Measurements from ENCODE around the gene CARD14.

CARD14 gene

DNA sequence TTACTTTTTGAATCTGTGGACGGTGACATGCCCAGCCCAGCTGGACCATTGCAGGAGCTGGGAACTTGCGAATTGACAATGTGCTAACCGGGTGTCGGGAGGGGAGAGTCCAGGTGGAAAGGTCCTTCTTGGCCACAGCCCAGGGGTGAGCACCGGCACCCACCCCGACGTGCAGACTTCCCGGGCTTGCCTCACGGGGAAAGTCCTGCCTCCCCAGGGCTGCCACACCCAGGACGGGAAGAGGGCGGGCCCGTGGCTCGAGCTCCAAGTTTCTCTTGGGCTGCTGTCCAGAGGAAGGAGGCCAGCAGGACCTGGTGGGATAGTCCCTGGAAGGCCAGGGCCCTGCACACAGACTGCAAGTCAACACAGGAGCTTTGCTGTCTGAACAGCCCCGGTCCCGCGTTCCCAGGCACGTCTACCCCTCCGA is 17.7 kb downstream of the CARD14 start:
- Histone ChIP-seq H3K36me3 (replicated peaks; ENCODE audit: insufficient read depth, low read length) (no peaks in the 10 kb centered on the region), H3F3A (ENCODE audit: insufficient read depth, low read length) (no peaks in the 10 kb centered on the region), H3K9ac (ENCODE audit: low read length) (no peak overlapping the region), H3K4me1 (ENCODE audit: low read length) (no peaks in the 10 kb centered on the region), H3K27ac (ENCODE audit: low read length) (no peak overlapping the region), H3K4me2 (ENCODE audit: low read depth, low read length) (peak overlapping the region; percentile 38), H3K4me3 (ENCODE audit: low read length) (peak overlapping the region; percentile 30; the same call in 1 of the 2 replicates), H3K27me3 (replicated peaks; ENCODE audit: insufficient read depth, low read length) (peaks cover 83% of the 10 kb centered on the region), H3K79me2 (ENCODE audit: low read length) (no peaks in the 10 kb centered on the region), H4K20me1 (ENCODE audit: insufficient read depth, low read length) (no peaks in the 10 kb centered on the region), H3K9me2 (replicated peaks; ENCODE audit: insufficient read depth, low read length) (no peaks in the 10 kb centered on the region), H2AFZ (ENCODE audit: low read length) (peak overlapping the region; percentile 17; the same call in 1 of the 2 replicates), H3K9me3 (replicated peaks; ENCODE audit: insufficient read depth, low read length) (no peaks in the 10 kb centered on the region)
- TF ChIP-seq, protein P1, sequence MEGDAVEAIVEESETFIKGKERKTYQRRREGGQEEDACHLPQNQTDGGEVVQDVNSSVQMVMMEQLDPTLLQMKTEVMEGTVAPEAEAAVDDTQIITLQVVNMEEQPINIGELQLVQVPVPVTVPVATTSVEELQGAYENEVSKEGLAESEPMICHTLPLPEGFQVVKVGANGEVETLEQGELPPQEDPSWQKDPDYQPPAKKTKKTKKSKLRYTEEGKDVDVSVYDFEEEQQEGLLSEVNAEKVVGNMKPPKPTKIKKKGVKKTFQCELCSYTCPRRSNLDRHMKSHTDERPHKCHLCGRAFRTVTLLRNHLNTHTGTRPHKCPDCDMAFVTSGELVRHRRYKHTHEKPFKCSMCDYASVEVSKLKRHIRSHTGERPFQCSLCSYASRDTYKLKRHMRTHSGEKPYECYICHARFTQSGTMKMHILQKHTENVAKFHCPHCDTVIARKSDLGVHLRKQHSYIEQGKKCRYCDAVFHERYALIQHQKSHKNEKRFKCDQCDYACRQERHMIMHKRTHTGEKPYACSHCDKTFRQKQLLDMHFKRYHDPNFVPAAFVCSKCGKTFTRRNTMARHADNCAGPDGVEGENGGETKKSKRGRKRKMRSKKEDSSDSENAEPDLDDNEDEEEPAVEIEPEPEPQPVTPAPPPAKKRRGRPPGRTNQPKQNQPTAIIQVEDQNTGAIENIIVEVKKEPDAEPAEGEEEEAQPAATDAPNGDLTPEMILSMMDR (IDR thresholded peaks at IDR 0.05; ENCODE audit: low read length) = no peak
- TF ChIP-seq EZH2 (optimal IDR thresholded peaks at IDR 0.05; ENCODE audit: low read depth, low read length) = no peak
- no peak for TF ChIP-seq EZH2phosphoT487 (IDR thresholded peaks at IDR 0.05; ENCODE audit: low read length)
- no peak for DNase-seq

DNA sequence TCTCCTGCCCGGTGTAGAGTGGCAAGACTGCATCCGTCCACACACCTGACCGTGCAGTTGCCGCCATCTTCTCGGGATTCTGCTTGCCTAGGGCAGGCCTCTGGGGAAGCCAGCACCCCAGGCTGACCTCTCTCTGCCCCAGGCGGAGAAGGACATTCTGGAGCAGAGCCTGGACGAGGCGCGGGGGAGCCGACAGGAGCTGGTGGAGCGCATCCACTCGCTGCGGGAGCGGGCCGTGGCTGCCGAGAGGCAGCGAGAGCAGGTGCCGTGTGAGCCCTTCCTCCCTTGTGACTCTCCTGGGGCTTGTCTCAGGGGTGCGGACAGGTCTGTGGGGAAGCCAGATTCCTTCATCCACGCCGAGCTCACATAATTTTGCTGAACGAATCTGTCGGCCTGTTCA is 19.8 kb downstream of the CARD14 start:
- Histone ChIP-seq H3F3A (ENCODE audit: insufficient read depth, low read length) (no peaks in the 10 kb centered on the region), H3K36me3 (replicated peaks; ENCODE audit: insufficient read depth, low read length) (no peaks in the 10 kb centered on the region), H4K20me1 (ENCODE audit: insufficient read depth, low read length) (no peaks in the 10 kb centered on the region), H3K4me3 (ENCODE audit: low read length) (no peak overlapping the region), H3K27me3 (replicated peaks; ENCODE audit: insufficient read depth, low read length) (peaks cover 85% of the 10 kb centered on the region), H3K4me2 (ENCODE audit: low read depth, low read length) (no peak overlapping the region), H3K79me2 (ENCODE audit: low read length) (no peaks in the 10 kb centered on the region), H2AFZ (ENCODE audit: low read length) (no peak overlapping the region), H3K9me3 (replicated peaks; ENCODE audit: insufficient read depth, low read length) (no peaks in the 10 kb centered on the region), H3K9ac (ENCODE audit: low read length) (no peak overlapping the region), H3K4me1 (ENCODE audit: low read length) (no peaks in the 10 kb centered on the region), H3K9me2 (replicated peaks; ENCODE audit: insufficient read depth, low read length) (no peaks in the 10 kb centered on the region), H3K27ac (ENCODE audit: low read length) (no peak overlapping the region)
- DNase-seq = no peak
- no peak for TF ChIP-seq EZH2phosphoT487 (IDR thresholded peaks at IDR 0.05; ENCODE audit: low read length)
- TF ChIP-seq EZH2 (optimal IDR thresholded peaks at IDR 0.05; ENCODE audit: low read depth, low read length) = no peak

DNA sequence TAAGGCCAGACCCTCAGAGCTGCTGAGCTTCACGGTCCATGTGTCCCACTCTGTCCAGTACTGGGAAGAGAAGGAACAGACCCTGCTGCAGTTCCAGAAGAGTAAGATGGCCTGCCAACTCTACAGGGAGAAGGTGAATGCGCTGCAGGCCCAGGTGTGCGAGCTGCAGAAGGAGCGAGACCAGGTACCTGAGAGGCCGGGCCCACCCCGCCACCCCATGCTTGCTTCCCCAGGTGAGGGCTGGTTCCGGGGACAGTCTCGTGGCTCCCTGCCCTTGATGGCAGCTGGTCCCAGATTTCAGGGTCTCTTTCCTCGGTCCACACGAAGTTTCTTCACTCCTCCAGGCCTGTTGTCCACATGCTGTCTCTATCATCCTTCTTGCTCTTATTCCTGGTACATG is 20.9 kb downstream of the CARD14 start:
- Histone ChIP-seq H3K79me2 (ENCODE audit: low read length) (no peaks in the 10 kb centered on the region), H4K20me1 (ENCODE audit: insufficient read depth, low read length) (no peaks in the 10 kb centered on the region), H3K4me1 (ENCODE audit: low read length) (no peaks in the 10 kb centered on the region), H3K4me3 (ENCODE audit: low read length) (no peak overlapping the region), H3K9me2 (replicated peaks; ENCODE audit: insufficient read depth, low read length) (no peaks in the 10 kb centered on the region), H3K27ac (ENCODE audit: low read length) (no peak overlapping the region), H3F3A (ENCODE audit: insufficient read depth, low read length) (no peaks in the 10 kb centered on the region), H3K27me3 (replicated peaks; ENCODE audit: insufficient read depth, low read length) (peaks cover 89% of the 10 kb centered on the region), H3K9ac (ENCODE audit: low read length) (no peak overlapping the region), H3K9me3 (replicated peaks; ENCODE audit: insufficient read depth, low read length) (no peaks in the 10 kb centered on the region), H3K36me3 (replicated peaks; ENCODE audit: insufficient read depth, low read length) (no peaks in the 10 kb centered on the region), H2AFZ (ENCODE audit: low read length) (no peak overlapping the region), H3K4me2 (ENCODE audit: low read depth, low read length) (no peak overlapping the region)
- TF ChIP-seq, protein P1 (IDR thresholded peaks at IDR 0.05; ENCODE audit: low read length) = no peak
- TF ChIP-seq EZH2phosphoT487 (IDR thresholded peaks at IDR 0.05; ENCODE audit: low read length) (no peak), EZH2 (optimal IDR thresholded peaks at IDR 0.05; ENCODE audit: low read depth, low read length) (no peak)
- no peak for DNase-seq

DNA sequence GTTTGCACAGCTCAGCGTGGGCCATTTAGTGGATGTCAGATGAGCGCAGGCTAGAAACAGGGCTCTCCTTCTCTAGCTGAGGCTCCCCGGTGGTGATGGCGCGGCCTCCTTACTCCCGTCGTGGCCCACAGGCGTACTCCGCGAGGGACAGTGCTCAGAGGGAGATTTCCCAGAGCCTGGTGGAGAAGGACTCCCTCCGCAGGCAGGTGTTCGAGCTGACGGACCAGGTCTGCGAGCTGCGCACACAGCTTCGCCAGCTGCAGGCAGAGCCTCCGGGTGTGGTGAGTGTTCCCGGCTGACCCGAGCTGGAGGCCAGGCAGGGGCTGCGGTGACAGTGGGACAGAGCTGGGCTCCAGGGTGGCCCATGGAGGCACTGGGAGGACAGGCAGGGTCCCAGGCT is 21.4 kb downstream of the CARD14 start:
- Histone ChIP-seq H3K4me1 (ENCODE audit: low read length) (no peaks in the 10 kb centered on the region), H3K4me2 (ENCODE audit: low read depth, low read length) (no peak overlapping the region), H3K27ac (ENCODE audit: low read length) (no peak overlapping the region), H2AFZ (ENCODE audit: low read length) (no peak overlapping the region), H3K9me2 (replicated peaks; ENCODE audit: insufficient read depth, low read length) (no peaks in the 10 kb centered on the region), H3K9me3 (replicated peaks; ENCODE audit: insufficient read depth, low read length) (no peaks in the 10 kb centered on the region), H4K20me1 (ENCODE audit: insufficient read depth, low read length) (no peaks in the 10 kb centered on the region), H3K27me3 (replicated peaks; ENCODE audit: insufficient read depth, low read length) (peaks cover 84% of the 10 kb centered on the region), H3K9ac (ENCODE audit: low read length) (no peak overlapping the region), H3F3A (ENCODE audit: insufficient read depth, low read length) (no peaks in the 10 kb centered on the region), H3K36me3 (replicated peaks; ENCODE audit: insufficient read depth, low read length) (no peaks in the 10 kb centered on the region), H3K79me2 (ENCODE audit: low read length) (no peaks in the 10 kb centered on the region), H3K4me3 (ENCODE audit: low read length) (no peak overlapping the region)
- TF ChIP-seq, protein P1 (IDR thresholded peaks at IDR 0.05; ENCODE audit: low read length) = no peak
- TF ChIP-seq EZH2 (optimal IDR thresholded peaks at IDR 0.05; ENCODE audit: low read depth, low read length) = no peak
- no peak for TF ChIP-seq EZH2phosphoT487 (IDR thresholded peaks at IDR 0.05; ENCODE audit: low read length)
- no peak for DNase-seq

Measured in MM.1S (cell line).